Endothelial cell of hepatic sinusoid (primary cell): ENCODE measurements around the gene CAMKV.
"Not testable (repeated sequence)": the region's sequence is repeated elsewhere in the genome, so short reads cannot be mapped to it uniquely, and the experiment has no call there.

Experiments used
- in situ Hi-C: cut with HindIII; loops from 2 replicates; pipeline ENCODE4 v1.10.0; 2017; ENCODE audit warnings: low sequenced_read_pairs

The CAMKV gene

DNA sequence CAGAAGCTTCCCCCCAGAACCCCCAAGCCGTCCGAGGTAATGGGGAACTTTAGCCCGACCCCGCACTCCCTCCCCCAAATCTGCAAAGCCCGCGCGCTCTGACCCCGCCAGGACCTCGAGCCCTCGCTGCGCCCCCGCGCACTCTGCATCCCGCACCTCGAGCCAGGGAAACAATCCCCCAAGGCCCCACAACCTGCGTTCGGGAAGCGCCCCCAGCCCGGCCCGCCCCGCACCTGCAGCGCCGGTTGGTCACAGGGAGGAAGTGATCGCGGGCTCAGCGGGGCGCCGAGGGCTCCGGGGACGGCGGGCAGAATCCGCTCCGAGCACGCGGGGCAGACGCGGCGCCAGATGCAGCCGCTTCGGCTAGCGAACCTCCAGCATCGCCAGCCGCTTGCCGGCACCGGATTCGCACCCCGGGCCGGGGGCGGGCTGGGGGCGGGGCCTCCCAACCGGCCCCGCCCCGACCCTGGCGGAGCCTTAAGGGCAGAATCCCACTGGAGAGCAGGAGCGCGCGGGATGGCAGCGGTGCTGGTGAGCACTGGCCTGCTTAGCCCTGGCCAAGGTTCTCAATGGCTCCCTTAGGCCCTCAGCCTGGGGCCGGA is at the start of gene CAMKV:
CAMKV (minus strand) TSS at position 382 of the 602 bp plus-strand sequence. CDS start 7,518 bp downstream, outside the sequence.
- in situ Hi-C loops: loop anchor here (10.0 to 25.0 kb wide), 5 partner anchors 93 to 315 kb away; no protein-coding TSS in a partner anchor

DNA sequence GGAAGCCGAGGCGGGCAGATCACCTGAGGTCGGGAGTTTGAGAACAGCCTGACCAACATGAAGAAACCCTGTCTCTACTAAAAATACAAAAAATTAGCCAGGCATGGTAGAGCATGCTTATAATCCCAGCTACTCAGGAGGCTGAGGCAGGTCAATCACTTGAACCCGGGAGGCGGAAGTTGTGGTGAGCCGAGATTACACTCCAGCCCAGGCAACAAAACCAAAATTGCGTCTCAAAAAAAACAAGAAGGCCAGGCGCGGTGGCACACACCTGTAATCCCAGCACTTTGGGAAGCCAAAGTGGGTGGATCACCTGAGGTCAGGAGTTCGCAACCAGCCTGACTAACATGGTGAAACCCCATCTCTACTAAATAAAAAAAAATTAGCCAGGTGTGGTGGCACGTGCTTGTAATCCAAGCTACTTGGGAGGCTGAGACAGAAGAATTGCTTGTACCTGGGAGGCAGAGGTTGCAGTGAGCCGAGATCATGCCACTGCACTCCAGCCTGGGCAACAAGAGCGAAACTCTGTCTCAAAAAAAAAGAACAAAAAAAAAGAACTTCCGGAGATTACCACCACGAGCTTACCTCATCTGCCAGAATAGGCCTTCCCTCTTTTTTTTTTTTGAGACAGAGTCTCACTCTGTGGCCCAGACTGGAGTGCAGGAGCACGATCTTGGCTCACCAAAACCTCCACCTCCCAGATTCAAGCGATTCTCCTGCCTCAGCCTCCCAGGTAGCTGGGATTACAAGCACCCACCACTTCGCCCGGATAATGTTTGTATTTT is 48.3 kb upstream of the CAMKV start:
- in situ Hi-C loops: not testable (repeated sequence)

DNA sequence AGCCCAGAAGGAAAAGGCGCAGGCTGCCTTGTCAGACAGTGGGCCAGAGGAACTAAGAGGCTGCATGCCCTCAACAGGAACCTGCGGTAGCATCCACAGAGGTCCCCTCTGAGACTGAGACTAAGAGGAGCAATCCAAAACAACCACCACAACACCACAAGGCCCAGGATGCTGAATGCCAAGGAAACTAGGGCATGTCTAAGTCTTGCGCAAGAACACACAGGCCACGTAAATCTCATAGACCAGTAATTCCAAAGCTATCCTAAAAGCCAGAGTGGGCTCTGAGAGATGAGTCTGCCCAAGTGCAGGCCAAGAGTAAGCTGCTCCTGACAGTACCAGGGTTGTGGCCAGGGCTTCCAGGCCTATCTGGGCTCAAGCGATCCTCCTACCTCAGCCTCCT is 47.0 kb upstream of the CAMKV start:
- in situ Hi-C loops: no loop called here

- in situ Hi-C loops: no loop called here
These were observed 45.2 kb upstream of the CAMKV start for GRCh38 chr3:49914906-49915305.

DNA sequence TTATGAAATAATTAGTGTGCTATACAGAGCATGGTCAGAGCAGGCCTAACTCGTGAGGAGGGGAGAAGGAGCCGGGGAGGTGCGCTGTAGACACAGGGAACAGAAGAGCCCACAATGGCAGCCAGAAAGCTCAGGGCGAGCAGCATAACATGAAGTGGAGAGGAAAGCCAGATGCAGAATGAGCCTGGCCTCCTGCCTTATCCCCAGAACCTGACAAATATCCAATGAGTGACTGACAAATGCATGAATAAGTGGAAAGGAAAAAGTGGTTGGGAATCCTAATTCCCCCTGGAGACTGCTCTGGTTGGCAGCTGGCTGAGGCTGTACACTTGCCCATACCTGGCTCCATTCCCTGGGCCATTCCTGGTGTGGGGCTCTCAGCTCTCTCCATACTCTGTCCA is 43.2 kb upstream of the CAMKV start:
- in situ Hi-C loops: no loop called here

DNA sequence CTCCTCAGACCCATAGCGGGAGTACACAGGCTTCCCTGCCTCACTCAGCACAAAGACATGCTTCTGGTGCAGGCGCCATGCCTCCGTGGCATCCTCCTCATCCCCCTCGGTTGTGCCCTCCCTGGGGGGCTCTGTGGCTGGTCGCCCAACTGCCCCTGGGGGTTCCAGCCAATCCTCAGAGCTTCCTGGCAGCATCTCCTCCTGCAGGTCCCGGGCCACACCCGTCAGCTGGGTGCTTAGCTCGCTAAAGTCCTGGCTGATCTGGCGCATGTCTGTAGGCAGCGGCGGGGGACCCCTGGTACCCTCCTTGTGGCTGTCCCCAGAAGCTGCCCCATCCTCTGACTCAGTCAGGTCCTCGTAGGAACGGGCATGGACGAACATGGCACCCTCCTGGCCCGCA is 41.9 kb upstream of the CAMKV start:
- in situ Hi-C loops: no loop called here

- in situ Hi-C loops: no loop called here
These were observed 41.4 kb upstream of the CAMKV start for GRCh38 chr3:49911124-49911420.

DNA sequence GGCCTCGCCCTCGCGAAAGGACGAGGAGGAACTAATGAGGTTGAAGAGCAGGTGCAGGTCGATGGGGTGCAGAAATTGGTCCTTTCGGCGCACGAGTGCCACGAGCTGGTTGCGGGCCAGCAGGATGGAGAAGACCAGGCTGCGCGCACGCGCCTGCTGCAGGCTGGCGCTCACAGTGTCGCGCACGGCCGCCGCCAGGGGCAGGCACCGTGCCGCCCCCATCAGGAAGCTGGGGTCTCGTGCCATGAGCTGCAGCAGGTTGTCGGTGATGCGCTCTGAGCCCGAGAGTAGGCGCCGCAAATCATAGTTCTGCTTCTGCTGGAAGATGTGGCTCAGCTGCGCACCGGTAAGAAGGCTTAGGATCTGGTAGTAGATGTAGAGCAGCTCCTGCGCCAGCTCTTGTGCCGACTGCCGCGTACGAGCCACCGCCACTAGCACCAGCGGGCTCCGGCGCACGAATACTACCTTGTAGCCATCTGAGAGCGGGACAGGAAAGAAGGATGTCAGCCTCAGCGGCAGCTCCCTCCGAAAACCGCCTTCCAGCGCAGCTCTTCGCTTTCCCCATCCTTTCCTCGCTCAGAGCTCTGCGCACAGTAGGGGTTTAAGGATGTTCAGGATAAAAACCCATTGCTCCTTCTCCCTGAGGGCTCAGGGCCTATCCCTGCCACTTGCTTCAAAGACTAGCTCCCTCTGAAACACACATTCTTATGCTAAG is 40.9 kb upstream of the CAMKV start:
- in situ Hi-C loops: no loop called here

GRCh38 chr3:49908373-49909199 is 38.9 kb upstream of the CAMKV start:
- in situ Hi-C loops: no loop called here

DNA sequence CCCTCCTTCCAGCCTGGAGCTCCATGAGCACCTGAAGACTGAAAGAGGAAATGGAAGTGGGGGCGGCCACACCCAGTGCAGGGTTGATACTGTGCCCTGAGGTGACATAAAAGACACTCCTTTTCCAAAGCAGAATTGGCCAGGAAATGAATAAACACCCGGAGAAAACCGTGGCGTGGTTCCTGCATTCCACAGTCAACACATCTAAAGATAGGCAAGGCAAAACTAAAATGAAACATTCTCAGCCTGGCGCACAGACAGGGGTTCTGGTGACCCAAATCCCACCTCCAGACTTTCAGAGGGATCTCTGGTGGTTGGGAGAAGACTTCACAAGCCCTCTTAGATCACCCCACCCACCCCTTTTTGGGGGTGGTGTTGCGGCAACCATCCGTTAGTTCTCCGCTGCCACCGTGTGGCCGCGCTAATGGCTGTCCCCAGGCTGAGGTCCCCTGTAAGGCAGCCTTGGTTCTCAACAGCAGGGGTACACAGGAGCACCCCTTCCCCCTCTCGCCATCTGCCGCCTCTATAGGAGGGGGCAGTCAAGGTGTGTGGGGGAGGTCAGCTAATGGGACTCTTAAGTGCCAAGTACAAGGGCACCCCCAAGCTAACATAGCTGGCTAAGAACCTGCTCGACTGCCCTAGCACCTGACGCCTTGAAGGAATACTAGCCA is 36.5 kb upstream of the CAMKV start:
- in situ Hi-C loops: no loop called here

- in situ Hi-C loops: not testable (repeated sequence)
These were observed 34.7 kb upstream of the CAMKV start for GRCh38 chr3:49904448-49904847.

- in situ Hi-C loops: no loop called here
These were observed 34.0 kb upstream of the CAMKV start, which contains the start of gene MST1R for GRCh38 chr3:49903451-49904424. TSS of gene MST1R (minus strand) at chr3:49903873. CDS start at chr3:49903609, 264 bp downstream.

GRCh38 chr3:49902511-49903345 is 33.0 kb upstream of the CAMKV start:
- in situ Hi-C loops: no loop called here

- in situ Hi-C loops: no loop called here
These were observed 31.9 kb upstream of the CAMKV start for GRCh38 chr3:49901366-49902339.

GRCh38 chr3:49900491-49901153 is 30.9 kb upstream of the CAMKV start:
- in situ Hi-C loops: no loop called here

GRCh38 chr3:49899815-49900214 is 30.1 kb upstream of the CAMKV start:
- in situ Hi-C loops: no loop called here

DNA sequence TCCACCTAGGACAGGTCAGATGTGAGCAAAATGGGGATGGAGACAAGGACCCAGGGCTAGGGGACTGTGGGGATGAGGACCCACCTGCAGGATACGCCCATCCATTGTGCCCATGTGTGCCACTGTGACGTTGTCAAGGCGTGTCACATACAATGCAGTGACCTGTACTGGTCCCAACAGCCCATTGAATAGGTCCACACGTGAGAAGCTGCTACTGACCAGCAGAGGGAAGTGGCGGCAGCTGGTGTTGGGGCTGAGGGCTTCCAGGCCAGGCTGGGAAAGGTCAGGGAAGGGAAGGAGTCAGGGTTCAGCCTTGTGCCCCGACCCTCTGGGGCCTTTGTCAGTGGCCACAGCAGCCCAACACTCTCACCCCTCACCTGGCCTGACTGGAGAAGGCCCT is 29.3 kb upstream of the CAMKV start:
- in situ Hi-C loops: no loop called here
